Activated CD4-positive, alpha-beta T cell treated with anti-CD3 and anti-CD28 coated beads for 36 hours (primary cell): ENCODE results near the gene TSHZ2. TPM values are rescaled to one million over a fixed set of nuclear protein-coding genes. Genes with fewer than 3 reads are reported as not detected.
A peak's percentile ranks its signal among the peaks of the same experiment; 100 is the strongest.

ENCODE experiments used
- ATAC-seq: fragments of 200-7000 bp; cut with Tn5 transposase; one replicate; pipeline ENCODE4 v1.10.0; 2021; ENCODE audit warnings: mild to moderate bottlenecking, moderate library complexity
- CTCF ChIA-PET: fragments of 350-600 bp; sonication (Branson Sonifier 250); formaldehyde crosslinking; loops from one replicate; lab custom pipeline; 2021; ENCODE audit warnings: antibody characterized with exemption; lab: Charles Lee
- POLR2A ChIA-PET: fragments of 350-600 bp; sonication (Branson Sonifier 250); formaldehyde crosslinking; loops from one replicate; lab custom pipeline; 2021; ENCODE audit warnings: antibody characterized with exemption, inconsistent platforms; lab: Charles Lee
- DNase-seq: peaks from one replicate; pipeline ENCODE4 v3.0.0-alpha.2; 2020
- H3K27ac Mint-ChIP-seq: one replicate; pipeline ENCODE4 v1.8.0; 2021; ENCODE audit warnings: mixed read lengths
- H3K27me3 Mint-ChIP-seq: one replicate; pipeline ENCODE4 v1.8.0; 2021; ENCODE audit warnings: mixed read lengths
- H3K36me3 Mint-ChIP-seq: one replicate; pipeline ENCODE4 v1.8.0; 2021; ENCODE audit warnings: low read depth, mixed read lengths
- H3K4me1 Mint-ChIP-seq: one replicate; pipeline ENCODE4 v1.8.0; 2021; ENCODE audit warnings: mixed read lengths
- H3K4me3 Mint-ChIP-seq: one replicate; pipeline ENCODE4 v1.8.0; 2021; ENCODE audit warnings: mild to moderate bottlenecking, moderate library complexity, mixed read lengths
- H3K9me3 Mint-ChIP-seq: one replicate; pipeline ENCODE4 v1.8.0; 2021; ENCODE audit warnings: low read depth, mixed read lengths
- intact Hi-C, 2 experiments: fragments of 100-400 bp; cut with DNase I in 1 of 2; cut with micrococcal nuclease in 1 of 2; formaldehyde crosslinking; loops; one replicate each; pipeline versions ENCODE4 v1.14.2 to v1.15.1; 2022 to 2024; cut with DNase I, micrococcal nuclease
- total RNA-seq, 2 experiments: library from RNA; stranded (reverse); gene quantifications; one replicate each; pipeline ENCODE4 v1.2.3, GENCODE V29; 2021

The TSHZ2 gene
- total RNA-seq, 2 experiments from 2014 or later: 25.9 to 43.6 TPM

- Mint-ChIP-seq H3K4me1 (no peaks in the 10 kb centered on the region), H3K4me3 (no peak overlapping the region), H3K36me3 (peaks cover 10% of the 10 kb centered on the region), H3K27me3 (no peaks in the 10 kb centered on the region), H3K27ac (no peak overlapping the region), H3K9me3 (peaks cover 2% of the 10 kb centered on the region)
- CTCF ChIA-PET: no interaction called here
- no peak for ATAC-seq
- no peak for DNase-seq
- intact Hi-C loops: no loop called here
- POLR2A ChIA-PET: no interaction called here
Observed at GRCh38 chr20:53101992-53102760, 130.0 kb downstream of the TSHZ2 start.

- CTCF ChIA-PET: no interaction called here
- H3K27ac Mint-ChIP-seq: no peak overlapping the region
- H3K36me3 Mint-ChIP-seq: peaks cover 10% of the 10 kb centered on the region
- no peaks in the 10 kb centered on the region for H3K9me3 Mint-ChIP-seq
- H3K27me3 Mint-ChIP-seq: no peaks in the 10 kb centered on the region
- H3K4me1 Mint-ChIP-seq: no peaks in the 10 kb centered on the region
- POLR2A ChIA-PET: no interaction called here
- no peak for DNase-seq
- H3K4me3 Mint-ChIP-seq: no peak overlapping the region
- no peak for ATAC-seq
- intact Hi-C loops: no loop called here
Observed at GRCh38 chr20:53103124-53103523, 131.0 kb downstream of the TSHZ2 start.

GRCh38 chr20:53104884-53105283 lies 132.7 kb downstream of the TSHZ2 start:
- Mint-ChIP-seq H3K9me3 (no peaks in the 10 kb centered on the region), H3K27ac (no peak overlapping the region), H3K36me3 (peaks cover 4% of the 10 kb centered on the region), H3K27me3 (no peaks in the 10 kb centered on the region), H3K4me3 (no peak overlapping the region), H3K4me1 (no peaks in the 10 kb centered on the region)
- POLR2A ChIA-PET: no interaction called here
- intact Hi-C loops: no loop called here
- ATAC-seq (no peak), DNase-seq (no peak)
- CTCF ChIA-PET: no interaction called here

GRCh38 chr20:53116733-53117132 lies 144.6 kb downstream of the TSHZ2 start:
- intact Hi-C loops: no loop called here
- CTCF ChIA-PET: no interaction called here
- no peak overlapping the region for H3K4me3 Mint-ChIP-seq
- peaks cover 7% of the 10 kb centered on the region for H3K4me1 Mint-ChIP-seq
- POLR2A ChIA-PET: no interaction called here
- H3K27ac Mint-ChIP-seq: no peak overlapping the region
- no peak for DNase-seq
- H3K9me3 Mint-ChIP-seq: no peaks in the 10 kb centered on the region
- H3K36me3 Mint-ChIP-seq: peaks cover 8% of the 10 kb centered on the region
- ATAC-seq: no peak
- H3K27me3 Mint-ChIP-seq: no peaks in the 10 kb centered on the region

GRCh38 chr20:53122853-53123252 lies 150.7 kb downstream of the TSHZ2 start:
- DNase-seq: no peak
- intact Hi-C loops: no loop called here
- Mint-ChIP-seq H3K27me3 (peaks cover 1% of the 10 kb centered on the region), H3K9me3 (no peaks in the 10 kb centered on the region), H3K4me3 (no peak overlapping the region), H3K27ac (no peak overlapping the region), H3K36me3 (peaks cover 6% of the 10 kb centered on the region), H3K4me1 (peaks cover 20% of the 10 kb centered on the region)
- ChIA-PET POLR2A (no interaction called here), CTCF (no interaction called here)
- no peak for ATAC-seq

- CTCF ChIA-PET: interaction anchor here (0.6 to 1.4 kb wide), 2 partner anchors 18 to 84 kb away, joined by 3 to 5 read pairs; no protein-coding TSS in a partner anchor
- peaks cover 9% of the 10 kb centered on the region for H3K36me3 Mint-ChIP-seq
- intact Hi-C loops: no loop called here
- H3K4me1 Mint-ChIP-seq: peaks cover 25% of the 10 kb centered on the region
- POLR2A ChIA-PET: no interaction called here
- H3K9me3 Mint-ChIP-seq: no peaks in the 10 kb centered on the region
- peaks cover 1% of the 10 kb centered on the region for H3K27me3 Mint-ChIP-seq
- DNase-seq (no peak), ATAC-seq (no peak)
- no peak overlapping the region for H3K4me3 Mint-ChIP-seq
- no peak overlapping the region for H3K27ac Mint-ChIP-seq
Observed at GRCh38 chr20:53124075-53124551, 152.0 kb downstream of the TSHZ2 start.

- CTCF ChIA-PET: interaction anchor here (1.4 kb wide), 1 partner anchor 84 kb away, joined by 5 read pairs; no protein-coding TSS in a partner anchor
- intact Hi-C loops: no loop called here
- POLR2A ChIA-PET: no interaction called here
- Mint-ChIP-seq H3K4me3 (no peak overlapping the region), H3K27ac (no peak overlapping the region), H3K36me3 (peaks cover 9% of the 10 kb centered on the region), H3K9me3 (no peaks in the 10 kb centered on the region), H3K4me1 (peaks cover 28% of the 10 kb centered on the region), H3K27me3 (peaks cover 1% of the 10 kb centered on the region)
- DNase-seq (no peak), ATAC-seq (no peak)
Observed at GRCh38 chr20:53124803-53125202, 152.6 kb downstream of the TSHZ2 start.

GRCh38 chr20:53126185-53126584 lies 154.0 kb downstream of the TSHZ2 start:
- H3K4me3 Mint-ChIP-seq: no peak overlapping the region
- POLR2A ChIA-PET: interaction anchor here (0.6 kb wide), 2 partner anchors 49 to 1585 kb away, joined by 3 to 4 read pairs; no protein-coding TSS in a partner anchor
- H3K9me3 Mint-ChIP-seq: no peaks in the 10 kb centered on the region
- ATAC-seq (no peak), DNase-seq (no peak)
- no peak overlapping the region for H3K27ac Mint-ChIP-seq
- intact Hi-C loops: no loop called here
- CTCF ChIA-PET: interaction anchor here (0.8 to 2.2 kb wide), 2 partner anchors 15 to 24 kb away, joined by 3 to 6 read pairs; no protein-coding TSS in a partner anchor
- H3K27me3 Mint-ChIP-seq: peaks cover 1% of the 10 kb centered on the region
- H3K36me3 Mint-ChIP-seq: peaks cover 9% of the 10 kb centered on the region
- H3K4me1 Mint-ChIP-seq: peaks cover 38% of the 10 kb centered on the region

GRCh38 chr20:53127027-53127426 lies 154.9 kb downstream of the TSHZ2 start:
- ChIA-PET POLR2A (interaction anchor here (0.6 kb wide), 1 partner anchor 1586 kb away, joined by 4 read pairs; no protein-coding TSS in a partner anchor), CTCF (interaction anchor here (2.2 kb wide), 1 partner anchor 23 kb away, joined by 6 read pairs; no protein-coding TSS in a partner anchor)
- H3K36me3 Mint-ChIP-seq: peaks cover 9% of the 10 kb centered on the region
- ATAC-seq (no peak), DNase-seq (no peak)
- H3K9me3 Mint-ChIP-seq: no peaks in the 10 kb centered on the region
- no peak overlapping the region for H3K4me3 Mint-ChIP-seq
- H3K4me1 Mint-ChIP-seq: peaks cover 39% of the 10 kb centered on the region
- intact Hi-C loops: no loop called here
- peaks cover 1% of the 10 kb centered on the region for H3K27me3 Mint-ChIP-seq
- no peak overlapping the region for H3K27ac Mint-ChIP-seq

GRCh38 chr20:53128004-53128403 lies 155.8 kb downstream of the TSHZ2 start:
- ChIA-PET POLR2A (no interaction called here), CTCF (no interaction called here)
- DNase-seq (no peak), ATAC-seq (peak; percentile 69)
- no peak overlapping the region for H3K4me3 Mint-ChIP-seq
- H3K36me3 Mint-ChIP-seq: peaks cover 8% of the 10 kb centered on the region
- intact Hi-C loops: no loop called here
- H3K27ac Mint-ChIP-seq: peak overlapping the region; percentile 66
- H3K27me3 Mint-ChIP-seq: peaks cover 1% of the 10 kb centered on the region
- H3K9me3 Mint-ChIP-seq: no peaks in the 10 kb centered on the region
- H3K4me1 Mint-ChIP-seq: peaks cover 49% of the 10 kb centered on the region

- ChIA-PET POLR2A (no interaction called here), CTCF (interaction anchor here (0.7 kb wide), 1 partner anchor 47 kb away, joined by 3 read pairs; no protein-coding TSS in a partner anchor)
- DNase-seq (no peak), ATAC-seq (no peak)
- Mint-ChIP-seq H3K4me1 (peaks cover 50% of the 10 kb centered on the region), H3K4me3 (no peak overlapping the region), H3K36me3 (peaks cover 7% of the 10 kb centered on the region), H3K27ac (no peak overlapping the region), H3K9me3 (no peaks in the 10 kb centered on the region), H3K27me3 (peaks cover under 1% of the 10 kb centered on the region)
- intact Hi-C loops: no loop called here
Observed at GRCh38 chr20:53129563-53129962, 157.4 kb downstream of the TSHZ2 start.

- Mint-ChIP-seq H3K36me3 (peaks cover 7% of the 10 kb centered on the region), H3K4me1 (peaks cover 52% of the 10 kb centered on the region), H3K27me3 (peaks cover 2% of the 10 kb centered on the region), H3K9me3 (no peaks in the 10 kb centered on the region), H3K27ac (no peak overlapping the region), H3K4me3 (no peak overlapping the region)
- ChIA-PET POLR2A (no interaction called here), CTCF (no interaction called here)
- intact Hi-C loops: no loop called here
- DNase-seq: no peak
- ATAC-seq: no peak
Observed at GRCh38 chr20:53130795-53131194, 158.6 kb downstream of the TSHZ2 start.
